ENCODE results near the gene PI4KA.
"Not testable (repeated sequence)": the region's sequence is repeated elsewhere in the genome, so short reads cannot be mapped to it uniquely, and the experiment has no call there.

PI4KA gene

GRCh38 chr22:20694256-20694655, 164.4 kb downstream of the PI4KA start:
- DNase-seq (ENCODE audit: low read depth in 3 of 3), result not testable (repeated sequence)

GRCh38 chr22:20692926-20693325, 165.7 kb downstream of the PI4KA start:
- not testable (repeated sequence) for DNase-seq (ENCODE audit: low read depth in 3 of 3)

- not testable (repeated sequence) for DNase-seq (ENCODE audit: low read depth in 3 of 3)
Observed at GRCh38 chr22:20690586-20691317, 167.9 kb downstream of the PI4KA start.

DNA sequence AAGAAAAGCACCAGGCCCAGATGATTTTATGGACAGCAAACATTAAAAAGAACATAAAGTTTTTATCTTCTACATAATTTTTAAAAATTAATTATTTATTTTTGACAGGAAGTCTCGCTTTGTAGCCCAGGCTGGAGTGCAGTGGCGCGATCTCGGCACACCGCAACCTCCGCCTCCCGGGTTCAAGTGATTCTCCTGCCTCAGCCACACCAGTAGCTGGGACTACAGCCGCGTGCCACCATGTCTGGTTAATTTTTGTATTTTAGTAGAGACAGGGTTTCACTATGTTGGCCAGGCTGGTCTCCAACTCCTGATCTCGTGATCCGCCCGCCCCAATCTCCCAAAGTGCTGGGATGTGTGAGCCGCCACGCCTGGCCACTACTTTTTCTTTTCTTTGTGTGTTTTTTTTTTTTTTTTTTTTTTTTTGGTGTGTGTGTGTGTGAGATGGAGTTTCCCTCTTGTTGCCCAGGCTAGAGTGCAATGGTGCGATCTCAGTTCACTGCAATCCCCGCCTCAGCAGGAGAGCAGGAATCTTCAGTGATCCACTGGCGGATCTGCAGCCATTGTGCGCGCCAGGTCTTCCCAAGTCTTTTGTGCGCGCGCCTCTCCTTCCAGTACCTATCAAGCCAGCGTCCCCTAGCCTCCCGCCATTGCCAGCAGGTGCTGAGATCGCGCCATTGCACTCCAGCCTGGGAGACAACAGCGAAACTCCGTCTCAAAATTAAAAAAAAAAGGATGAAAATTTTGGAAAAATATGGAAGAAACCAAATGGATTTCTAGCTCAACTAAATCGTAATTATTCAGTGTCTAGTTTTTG, 171.0 kb downstream of the PI4KA start:
- DNase-seq (ENCODE audit: low read depth in 3 of 3), result not testable (repeated sequence)

- DNase-seq (ENCODE audit: low read depth in 3 of 3), result not testable (repeated sequence)
Observed at GRCh38 chr22:20685764-20686163, 172.8 kb downstream of the PI4KA start.

- not testable (repeated sequence) for DNase-seq (ENCODE audit: low read depth in 3 of 3)
Observed at GRCh38 chr22:20678792-20679435, 179.7 kb downstream of the PI4KA start.

GRCh38 chr22:20677684-20678242, 180.8 kb downstream of the PI4KA start:
- DNase-seq (ENCODE audit: low read depth in 3 of 3), result no peak

- DNase-seq (ENCODE audit: low read depth in 3 of 3), result not testable (repeated sequence)
Observed at GRCh38 chr22:20675613-20676012, 183.0 kb downstream of the PI4KA start.

- no peak for DNase-seq (ENCODE audit: low read depth in 3 of 3)
Observed at GRCh38 chr22:20674998-20675397, 183.6 kb downstream of the PI4KA start.

DNA sequence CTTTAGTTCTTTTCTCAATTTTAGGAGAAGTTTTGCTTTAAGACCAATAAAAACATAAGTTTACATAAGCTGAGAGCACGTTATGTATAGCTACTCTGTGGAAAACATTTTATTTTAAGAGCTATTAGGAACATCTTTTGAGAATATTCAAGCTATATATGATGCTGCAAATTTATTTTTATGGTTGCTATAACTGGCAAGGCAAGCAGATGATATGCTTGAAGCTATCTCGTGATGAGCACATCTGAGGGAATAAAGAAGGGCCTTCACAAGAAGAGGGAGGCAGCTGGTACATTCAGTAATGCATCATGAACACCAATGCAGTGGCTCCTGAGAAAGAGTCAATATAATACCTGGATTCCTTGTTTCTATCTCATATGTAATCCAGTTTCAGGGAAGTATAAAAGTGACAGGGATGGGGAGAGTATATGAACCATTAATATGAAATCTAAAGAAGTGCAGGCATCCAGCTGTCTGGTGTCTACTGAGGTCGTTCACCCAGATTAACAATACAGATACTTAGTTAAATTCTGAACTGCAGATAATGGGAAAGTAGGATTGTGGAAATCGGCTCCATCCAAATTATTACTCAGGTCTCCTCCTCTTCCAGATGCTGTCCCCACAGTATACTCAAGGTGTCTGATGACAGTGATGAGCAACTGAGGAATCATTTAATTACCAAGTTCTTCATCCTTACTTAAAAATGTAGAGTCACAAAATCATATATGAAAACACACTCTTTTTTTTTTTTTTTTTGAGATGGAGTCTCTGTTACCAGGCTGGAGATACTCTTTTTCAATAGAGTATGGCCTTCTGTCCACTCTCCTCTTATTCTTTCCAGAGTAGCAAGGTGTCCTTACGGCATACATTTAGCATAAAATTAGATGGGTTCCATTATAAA, 185.1 kb downstream of the PI4KA start:
- no peak for DNase-seq (ENCODE audit: low read depth in 3 of 3)

- DNase-seq (ENCODE audit: low read depth in 3 of 3), result no peak
Observed at GRCh38 chr22:20672732-20673131, 185.9 kb downstream of the PI4KA start.

- no peak for DNase-seq (ENCODE audit: low read depth in 3 of 3)
Observed at GRCh38 chr22:20672082-20672424, 186.6 kb downstream of the PI4KA start.

GRCh38 chr22:20671409-20672081, 187.1 kb downstream of the PI4KA start:
- DNase-seq (ENCODE audit: low read depth in 3 of 3), result no peak

DNA sequence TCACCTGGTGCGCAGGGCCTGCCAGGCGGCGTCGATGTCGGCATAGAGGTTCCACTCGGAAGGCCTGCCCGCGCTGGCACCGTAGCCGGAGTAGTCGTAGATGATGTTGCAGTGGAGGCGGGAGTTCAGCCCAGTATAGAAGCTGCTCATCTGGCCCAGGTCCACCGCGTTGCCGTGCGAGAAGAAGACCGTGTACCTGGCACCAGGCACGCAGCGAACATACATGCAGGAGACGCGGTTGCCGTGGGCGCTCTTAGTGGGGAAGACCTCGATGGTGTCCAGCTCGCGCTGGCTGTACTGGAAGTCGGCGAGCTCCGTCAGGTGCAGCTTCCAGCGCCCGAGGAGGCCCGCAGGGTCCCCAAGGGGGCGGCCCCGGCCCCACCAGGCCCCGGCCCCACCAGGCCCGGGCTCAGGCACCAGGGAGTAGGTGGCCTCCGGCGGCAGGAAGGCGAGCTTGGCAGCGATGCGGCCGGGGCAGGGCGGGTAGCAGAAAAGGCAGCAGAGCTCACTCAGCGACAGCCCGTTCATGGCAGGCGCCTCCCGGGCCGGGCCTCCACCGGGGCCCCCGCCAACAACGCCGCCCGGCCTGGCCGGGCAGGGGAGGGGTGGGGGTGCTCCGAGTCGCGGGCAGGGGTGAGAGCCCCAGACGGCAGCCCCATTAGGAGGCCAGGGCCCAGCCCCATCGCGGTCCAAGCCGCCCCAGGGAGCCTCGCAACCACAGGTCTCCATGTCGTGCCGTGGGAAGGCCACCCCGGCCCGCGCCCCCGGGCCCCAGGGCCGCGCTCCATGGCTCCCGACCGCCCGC, 188.0 kb downstream of the PI4KA start:
- DNase-seq (ENCODE audit: low read depth in 3 of 3), result not testable (repeated sequence)

DNA sequence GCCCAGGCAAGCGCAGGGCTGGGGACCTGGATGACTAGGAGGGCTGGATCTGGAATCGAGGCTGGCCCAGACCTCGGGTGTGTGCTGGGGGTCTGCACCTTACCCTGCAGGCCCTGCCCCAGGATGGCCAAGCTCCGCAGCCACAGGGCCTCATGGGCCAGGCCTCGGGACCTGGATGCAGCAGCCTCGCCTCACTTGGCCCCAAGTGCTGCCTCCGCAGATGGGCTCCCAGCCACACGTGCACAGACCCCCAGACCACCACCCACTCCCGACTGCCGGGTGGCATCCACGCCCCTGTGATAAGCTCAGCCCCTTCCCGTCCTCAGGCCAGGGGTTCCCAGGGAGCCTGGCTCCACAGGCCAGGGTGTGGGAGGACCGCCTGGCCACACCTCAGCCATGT, 188.7 kb downstream of the PI4KA start:
- not testable (repeated sequence) for DNase-seq (ENCODE audit: low read depth in 3 of 3)

- not testable (repeated sequence) for DNase-seq (ENCODE audit: low read depth in 3 of 3)
Observed at GRCh38 chr22:20669471-20669870, 189.1 kb downstream of the PI4KA start.

- DNase-seq (ENCODE audit: low read depth in 3 of 3), result not testable (repeated sequence)
Observed at GRCh38 chr22:20668769-20669168, 189.8 kb downstream of the PI4KA start.

DNA sequence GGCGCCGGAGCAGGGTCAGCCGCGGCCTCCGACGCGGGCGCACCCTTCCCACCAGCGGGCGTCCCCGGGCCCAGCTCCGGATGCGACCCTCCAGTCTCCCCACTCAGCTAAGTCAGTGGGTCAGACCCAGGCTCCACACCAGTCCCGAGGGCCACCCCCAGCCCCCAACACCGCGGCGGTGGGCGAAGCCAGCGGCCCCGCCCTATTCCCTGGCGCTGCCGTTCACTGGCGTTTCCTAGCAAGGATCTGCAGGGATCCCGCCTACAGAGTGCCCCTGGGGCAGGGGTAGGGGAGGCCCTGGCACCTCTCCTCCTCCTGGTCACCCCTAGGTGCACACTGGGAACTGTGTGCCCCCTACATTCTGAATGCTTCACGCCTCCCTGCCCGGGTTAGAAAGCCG, 190.4 kb downstream of the PI4KA start:
- not testable (repeated sequence) for DNase-seq (ENCODE audit: low read depth in 3 of 3)

GRCh38 chr22:20667548-20667947, 191.1 kb downstream of the PI4KA start:
- not testable (repeated sequence) for DNase-seq (ENCODE audit: low read depth in 3 of 3)

DNA sequence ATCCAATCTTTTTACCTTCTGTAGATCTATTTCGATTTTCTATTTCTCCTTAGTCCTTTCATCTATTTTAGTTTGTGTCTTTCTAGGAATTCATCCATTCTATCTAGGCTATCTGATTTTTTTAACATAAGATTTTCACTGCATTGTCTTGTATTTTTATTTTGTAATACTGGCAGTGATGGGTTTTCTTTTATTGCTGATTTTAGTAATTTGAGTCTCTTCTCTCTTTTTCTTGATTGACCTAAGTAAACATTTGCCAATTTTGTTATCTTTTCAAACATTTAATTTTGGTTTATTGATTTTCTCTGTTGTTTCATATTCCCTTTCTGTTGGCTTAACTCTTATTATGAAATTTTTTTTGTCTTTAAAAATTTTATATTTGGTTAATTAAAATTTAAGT, 192.1 kb downstream of the PI4KA start:
- DNase-seq (ENCODE audit: low read depth in 3 of 3), result no peak
